GM23338 (cell line): ENCODE measurements around the gene BCL2. TPM values are rescaled to one million over a fixed set of nuclear protein-coding genes. Genes with fewer than 3 reads are reported as not detected.

Experiments used
- ATAC-seq: fragments of 200-7000 bp; cut with Tn5 transposase; 3 replicates; pipeline ENCODE4 v1.9.1; 2020
- DNase-seq: peaks from one replicate; pipeline ENCODE4 v3.0.0-alpha.2; 2015; ENCODE audit warnings: low spot score
- H2AFZ ChIP-seq: fragments of 200-600 bp; sonication (generic); 2 replicates; pipeline ENCODE4 v1.8.0; 2016; ENCODE audit warnings: antibody characterized with exemption, mild to moderate bottlenecking, moderate library complexity
- H3F3A ChIP-seq: fragments of 200-600 bp; sonication (generic); replicated peaks from 2 replicates; pipeline ENCODE4 v1.8.0; 2017; ENCODE audit warnings: antibody characterized with exemption, mixed run types, low read depth
- H3K27ac ChIP-seq: fragments of 200-600 bp; sonication (generic); 2 replicates; pipeline ENCODE4 v1.6.1; 2016; ENCODE audit warnings: low read depth
- H3K27me3 ChIP-seq: fragments of 200-600 bp; sonication (generic); 2 replicates; pipeline ENCODE4 v1.8.0; 2016; ENCODE audit warnings: mild to moderate bottlenecking, mixed run types, moderate library complexity; ENCODE audit not compliant: insufficient read depth
- H3K36me3 ChIP-seq: fragments of 200-600 bp; sonication (generic); 2 replicates; pipeline ENCODE4 v1.8.0; 2016; ENCODE audit warnings: mild to moderate bottlenecking; ENCODE audit not compliant: insufficient read depth
- H3K4me1 ChIP-seq: fragments of 200-600 bp; sonication (generic); 2 replicates; pipeline ENCODE4 v1.8.0; 2016; ENCODE audit warnings: mild to moderate bottlenecking, moderate library complexity; ENCODE audit not compliant: insufficient read depth
- H3K4me2 ChIP-seq: fragments of 200-600 bp; sonication (generic); 2 replicates; pipeline ENCODE4 v1.7.1; 2017; ENCODE audit warnings: mixed run types
- H3K4me3 ChIP-seq: fragments of 200-600 bp; sonication (generic); 2 replicates; pipeline ENCODE4 v1.6.1; 2016; ENCODE audit warnings: mixed run types
- H3K79me2 ChIP-seq: fragments of 200-600 bp; sonication (generic); replicated peaks from 2 replicates; pipeline ENCODE4 v1.8.0; 2017; ENCODE audit warnings: mild to moderate bottlenecking; ENCODE audit not compliant: insufficient read depth
- H3K9me2 ChIP-seq: fragments of 200-600 bp; sonication (generic); 2 replicates; pipeline ENCODE4 v1.8.0; 2017; ENCODE audit not compliant: insufficient read depth
- H4K20me1 ChIP-seq: fragments of 200-600 bp; sonication (generic); replicated peaks from 2 replicates; pipeline ENCODE4 v1.8.0; 2017; ENCODE audit warnings: mild to moderate bottlenecking; ENCODE audit not compliant: insufficient read depth
- H3K27ac Mint-ChIP-seq: 2 replicates; pipeline ENCODE4 v1.8.0; 2020; ENCODE audit warnings: inconsistent platforms, mild to moderate bottlenecking, moderate library complexity, mixed read lengths
- H3K27me3 Mint-ChIP-seq: 3 replicates; pipeline ENCODE4 v1.8.0; 2022; ENCODE audit warnings: low read depth, mild to moderate bottlenecking, moderate library complexity, mixed read lengths, inconsistent platforms; ENCODE audit not compliant: insufficient read depth, poor library complexity
- H3K36me3 Mint-ChIP-seq: 3 replicates; pipeline ENCODE4 v1.8.0; 2021; ENCODE audit warnings: low read depth, mild to moderate bottlenecking, inconsistent platforms, moderate library complexity, mixed read lengths
- H3K4me1 Mint-ChIP-seq: 3 replicates; pipeline ENCODE4 v1.8.0; 2020; ENCODE audit warnings: mild to moderate bottlenecking, inconsistent platforms, mixed read lengths
- H3K4me3 Mint-ChIP-seq: 3 replicates; pipeline ENCODE4 v1.8.0; 2021; ENCODE audit warnings: moderate library complexity, mild to moderate bottlenecking, inconsistent platforms, mixed read lengths
- H3K9me3 Mint-ChIP-seq: 3 replicates; pipeline ENCODE4 v1.8.0; 2020; ENCODE audit warnings: moderate library complexity, mild to moderate bottlenecking, inconsistent platforms, mixed read lengths
- CREB1 ChIP-seq: fragments of 250-450 bp; sonication (Bioruptor Pico); IDR thresholded peaks from 2 replicates; pipeline ENCODE4 v1.5.0; 2020; ENCODE audit warnings: low read depth, mild to moderate bottlenecking, moderate library complexity
- NANOG ChIP-seq: IDR thresholded peaks from 2 replicates; pipeline ENCODE4 v1.6.1; 2016; ENCODE audit warnings: antibody characterized with exemption, borderline replicate concordance
- STAT1 ChIP-seq: IDR thresholded peaks from one replicate; pipeline ENCODE4 v1.6.1; 2016; ENCODE audit warnings: antibody characterized with exemption; ENCODE audit not compliant: unreplicated experiment
- ZNF114 ChIP-seq: fragments of 250-450 bp; sonication (Bioruptor Pico); IDR thresholded peaks from 2 replicates; pipeline ENCODE4 v1.5.0; 2020; ENCODE audit warnings: mild to moderate bottlenecking, moderate library complexity
- polyA plus RNA-seq: library from polyadenylated mRNA; unstranded; fragments of >200 nt; fragmentation: Nextera tagmentation; extraction: Ambion mirVana; gene quantifications from 2 replicates; pipeline ENCODE4 v1.2.1, GENCODE V29; 2016
- total RNA-seq: library from RNA; depleted of rRNA; stranded (reverse); fragments of >200 nt; shearing (Covaris generic); gene quantifications from 2 replicates; pipeline ENCODE4 v1.2.3, GENCODE V29; 2014
- TF ChIP-seq, protein P1 (sequence below): IDR thresholded peaks from one replicate; pipeline ENCODE4 v1.6.1; 2018; ENCODE audit warnings: antibody characterized with exemption; ENCODE audit not compliant: unreplicated experiment
- TF ChIP-seq, protein P2 (sequence below), 2 experiments: fragments of 200-600 bp in 1 of 2; sonication (generic) in 1 of 2; conservative IDR thresholded peaks; 2 replicates each; pipeline versions ENCODE4 v1.5.1 to v1.6.1; 2016 to 2017; ENCODE audit warnings: antibody characterized with exemption in 2 of 2, low read depth in 2 of 2, mild to moderate bottlenecking in 2 of 2, moderate library complexity in 1 of 2
- TF ChIP-seq, protein P3 (sequence below): fragments of 250-450 bp; sonication (Bioruptor Pico); IDR thresholded peaks from 2 replicates; pipeline ENCODE4 v1.5.0; 2020; ENCODE audit warnings: mild to moderate bottlenecking, moderate library complexity

The BCL2 gene
- total and polyA plus RNA-seq, 2 experiments from 2014 or later: 1.2 to 4.0 TPM

DNA sequence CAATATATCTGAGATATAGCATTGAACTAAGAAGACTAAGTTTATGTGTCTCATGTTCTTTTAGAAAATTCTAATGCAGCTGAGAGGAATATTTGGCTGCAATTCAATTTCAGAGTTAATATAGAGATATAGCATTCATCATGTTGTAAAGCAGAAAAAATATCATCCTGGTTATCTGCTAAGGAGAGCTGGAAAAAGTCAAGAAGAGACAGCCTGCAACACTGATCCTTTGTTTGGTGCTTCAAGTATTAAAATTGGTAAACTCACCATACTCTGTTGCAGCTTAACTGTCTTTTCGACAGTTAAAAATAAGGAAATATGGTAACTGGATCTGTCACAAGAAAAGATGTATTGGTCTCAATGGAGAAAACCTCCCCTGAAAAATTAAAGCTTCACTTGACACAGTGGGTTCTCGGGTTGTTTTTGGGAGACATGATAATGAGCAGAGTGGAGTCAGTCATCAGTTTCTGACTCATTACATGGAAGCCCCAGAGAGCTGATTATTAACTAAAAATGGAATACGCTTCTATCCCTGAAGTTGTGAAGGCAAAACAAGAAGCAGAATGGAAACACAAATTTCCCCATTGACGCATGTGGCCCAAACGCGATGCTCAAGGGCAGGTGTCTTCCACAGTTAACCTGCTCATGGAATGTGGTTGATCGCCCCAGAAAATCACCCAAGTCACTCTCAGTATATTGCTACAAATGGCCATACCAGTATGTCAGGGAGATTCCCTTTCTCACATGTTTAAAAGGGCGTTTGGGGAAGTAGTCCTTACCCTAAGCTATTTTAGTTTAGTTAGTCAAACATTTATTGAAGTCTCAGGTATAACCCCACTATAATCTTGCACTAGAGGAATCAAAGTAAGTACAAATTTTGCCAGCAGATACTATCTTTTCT, 8.2 kb downstream of the BCL2 start (continued):
- TF ChIP-seq, protein P1, sequence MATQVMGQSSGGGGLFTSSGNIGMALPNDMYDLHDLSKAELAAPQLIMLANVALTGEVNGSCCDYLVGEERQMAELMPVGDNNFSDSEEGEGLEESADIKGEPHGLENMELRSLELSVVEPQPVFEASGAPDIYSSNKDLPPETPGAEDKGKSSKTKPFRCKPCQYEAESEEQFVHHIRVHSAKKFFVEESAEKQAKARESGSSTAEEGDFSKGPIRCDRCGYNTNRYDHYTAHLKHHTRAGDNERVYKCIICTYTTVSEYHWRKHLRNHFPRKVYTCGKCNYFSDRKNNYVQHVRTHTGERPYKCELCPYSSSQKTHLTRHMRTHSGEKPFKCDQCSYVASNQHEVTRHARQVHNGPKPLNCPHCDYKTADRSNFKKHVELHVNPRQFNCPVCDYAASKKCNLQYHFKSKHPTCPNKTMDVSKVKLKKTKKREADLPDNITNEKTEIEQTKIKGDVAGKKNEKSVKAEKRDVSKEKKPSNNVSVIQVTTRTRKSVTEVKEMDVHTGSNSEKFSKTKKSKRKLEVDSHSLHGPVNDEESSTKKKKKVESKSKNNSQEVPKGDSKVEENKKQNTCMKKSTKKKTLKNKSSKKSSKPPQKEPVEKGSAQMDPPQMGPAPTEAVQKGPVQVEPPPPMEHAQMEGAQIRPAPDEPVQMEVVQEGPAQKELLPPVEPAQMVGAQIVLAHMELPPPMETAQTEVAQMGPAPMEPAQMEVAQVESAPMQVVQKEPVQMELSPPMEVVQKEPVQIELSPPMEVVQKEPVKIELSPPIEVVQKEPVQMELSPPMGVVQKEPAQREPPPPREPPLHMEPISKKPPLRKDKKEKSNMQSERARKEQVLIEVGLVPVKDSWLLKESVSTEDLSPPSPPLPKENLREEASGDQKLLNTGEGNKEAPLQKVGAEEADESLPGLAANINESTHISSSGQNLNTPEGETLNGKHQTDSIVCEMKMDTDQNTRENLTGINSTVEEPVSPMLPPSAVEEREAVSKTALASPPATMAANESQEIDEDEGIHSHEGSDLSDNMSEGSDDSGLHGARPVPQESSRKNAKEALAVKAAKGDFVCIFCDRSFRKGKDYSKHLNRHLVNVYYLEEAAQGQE: no peak
- TF ChIP-seq, protein P2, sequence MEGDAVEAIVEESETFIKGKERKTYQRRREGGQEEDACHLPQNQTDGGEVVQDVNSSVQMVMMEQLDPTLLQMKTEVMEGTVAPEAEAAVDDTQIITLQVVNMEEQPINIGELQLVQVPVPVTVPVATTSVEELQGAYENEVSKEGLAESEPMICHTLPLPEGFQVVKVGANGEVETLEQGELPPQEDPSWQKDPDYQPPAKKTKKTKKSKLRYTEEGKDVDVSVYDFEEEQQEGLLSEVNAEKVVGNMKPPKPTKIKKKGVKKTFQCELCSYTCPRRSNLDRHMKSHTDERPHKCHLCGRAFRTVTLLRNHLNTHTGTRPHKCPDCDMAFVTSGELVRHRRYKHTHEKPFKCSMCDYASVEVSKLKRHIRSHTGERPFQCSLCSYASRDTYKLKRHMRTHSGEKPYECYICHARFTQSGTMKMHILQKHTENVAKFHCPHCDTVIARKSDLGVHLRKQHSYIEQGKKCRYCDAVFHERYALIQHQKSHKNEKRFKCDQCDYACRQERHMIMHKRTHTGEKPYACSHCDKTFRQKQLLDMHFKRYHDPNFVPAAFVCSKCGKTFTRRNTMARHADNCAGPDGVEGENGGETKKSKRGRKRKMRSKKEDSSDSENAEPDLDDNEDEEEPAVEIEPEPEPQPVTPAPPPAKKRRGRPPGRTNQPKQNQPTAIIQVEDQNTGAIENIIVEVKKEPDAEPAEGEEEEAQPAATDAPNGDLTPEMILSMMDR (conservative IDR thresholded peaks at IDR 0.05; ENCODE audit: low read depth in 2 of 2): no peak

DNA sequence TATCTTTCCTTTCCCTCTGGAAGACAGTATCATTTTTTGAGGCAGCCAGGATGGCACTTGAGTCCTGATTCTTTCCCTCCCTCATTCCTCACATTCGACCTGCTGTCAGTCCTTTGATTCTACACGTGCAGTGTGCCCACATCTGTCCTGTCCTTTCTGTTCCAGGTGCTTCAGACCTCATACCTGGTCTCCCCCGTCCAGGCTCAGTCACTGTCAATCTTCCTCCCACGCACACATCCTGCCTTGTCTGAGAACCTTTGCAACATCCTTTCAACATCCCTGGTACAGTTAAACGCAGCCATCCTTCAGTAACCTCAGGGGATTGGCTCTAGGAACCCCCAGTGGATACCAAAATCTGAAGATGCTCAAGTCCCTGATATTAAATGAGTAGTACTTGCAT, 10.1 kb downstream of the BCL2 start:
- Histone ChIP-seq H3F3A (no peaks in the 10 kb centered on the region), H3K9me2 (0 out of 2 replicates have a peak, but pooled peaks cover 4% of the 10 kb centered on the region), H3K4me1 (no peaks in the 10 kb centered on the region), H3K4me3 (no peak overlapping the region), H3K27ac (no peak overlapping the region), H3K27me3 (no peaks in the 10 kb centered on the region), H3K36me3 (no peaks in the 10 kb centered on the region), H2AFZ (no peak overlapping the region), H4K20me1 (no peaks in the 10 kb centered on the region), H3K79me2 (no peaks in the 10 kb centered on the region), H3K4me2 (no peak overlapping the region)
- H3K9me3 Mint-ChIP-seq: no peaks in the 10 kb centered on the region
- H3K27me3 Mint-ChIP-seq: no peaks in the 10 kb centered on the region
- ATAC-seq: no peak
- H3K36me3 Mint-ChIP-seq: no peaks in the 10 kb centered on the region
- no peak overlapping the region for H3K27ac Mint-ChIP-seq
- no peak overlapping the region for H3K4me3 Mint-ChIP-seq
- peaks cover 2% of the 10 kb centered on the region; the same call in 1 of the 3 replicates for H3K4me1 Mint-ChIP-seq
- DNase-seq: no peak
- no peak for TF ChIP-seq ZNF114
- no peak for TF ChIP-seq CREB1 (CRISPR knock-in tag)
- TF ChIP-seq, protein P1: no peak
- no peak for TF ChIP-seq NANOG
- no peak for TF ChIP-seq STAT1
- TF ChIP-seq, protein P3, sequence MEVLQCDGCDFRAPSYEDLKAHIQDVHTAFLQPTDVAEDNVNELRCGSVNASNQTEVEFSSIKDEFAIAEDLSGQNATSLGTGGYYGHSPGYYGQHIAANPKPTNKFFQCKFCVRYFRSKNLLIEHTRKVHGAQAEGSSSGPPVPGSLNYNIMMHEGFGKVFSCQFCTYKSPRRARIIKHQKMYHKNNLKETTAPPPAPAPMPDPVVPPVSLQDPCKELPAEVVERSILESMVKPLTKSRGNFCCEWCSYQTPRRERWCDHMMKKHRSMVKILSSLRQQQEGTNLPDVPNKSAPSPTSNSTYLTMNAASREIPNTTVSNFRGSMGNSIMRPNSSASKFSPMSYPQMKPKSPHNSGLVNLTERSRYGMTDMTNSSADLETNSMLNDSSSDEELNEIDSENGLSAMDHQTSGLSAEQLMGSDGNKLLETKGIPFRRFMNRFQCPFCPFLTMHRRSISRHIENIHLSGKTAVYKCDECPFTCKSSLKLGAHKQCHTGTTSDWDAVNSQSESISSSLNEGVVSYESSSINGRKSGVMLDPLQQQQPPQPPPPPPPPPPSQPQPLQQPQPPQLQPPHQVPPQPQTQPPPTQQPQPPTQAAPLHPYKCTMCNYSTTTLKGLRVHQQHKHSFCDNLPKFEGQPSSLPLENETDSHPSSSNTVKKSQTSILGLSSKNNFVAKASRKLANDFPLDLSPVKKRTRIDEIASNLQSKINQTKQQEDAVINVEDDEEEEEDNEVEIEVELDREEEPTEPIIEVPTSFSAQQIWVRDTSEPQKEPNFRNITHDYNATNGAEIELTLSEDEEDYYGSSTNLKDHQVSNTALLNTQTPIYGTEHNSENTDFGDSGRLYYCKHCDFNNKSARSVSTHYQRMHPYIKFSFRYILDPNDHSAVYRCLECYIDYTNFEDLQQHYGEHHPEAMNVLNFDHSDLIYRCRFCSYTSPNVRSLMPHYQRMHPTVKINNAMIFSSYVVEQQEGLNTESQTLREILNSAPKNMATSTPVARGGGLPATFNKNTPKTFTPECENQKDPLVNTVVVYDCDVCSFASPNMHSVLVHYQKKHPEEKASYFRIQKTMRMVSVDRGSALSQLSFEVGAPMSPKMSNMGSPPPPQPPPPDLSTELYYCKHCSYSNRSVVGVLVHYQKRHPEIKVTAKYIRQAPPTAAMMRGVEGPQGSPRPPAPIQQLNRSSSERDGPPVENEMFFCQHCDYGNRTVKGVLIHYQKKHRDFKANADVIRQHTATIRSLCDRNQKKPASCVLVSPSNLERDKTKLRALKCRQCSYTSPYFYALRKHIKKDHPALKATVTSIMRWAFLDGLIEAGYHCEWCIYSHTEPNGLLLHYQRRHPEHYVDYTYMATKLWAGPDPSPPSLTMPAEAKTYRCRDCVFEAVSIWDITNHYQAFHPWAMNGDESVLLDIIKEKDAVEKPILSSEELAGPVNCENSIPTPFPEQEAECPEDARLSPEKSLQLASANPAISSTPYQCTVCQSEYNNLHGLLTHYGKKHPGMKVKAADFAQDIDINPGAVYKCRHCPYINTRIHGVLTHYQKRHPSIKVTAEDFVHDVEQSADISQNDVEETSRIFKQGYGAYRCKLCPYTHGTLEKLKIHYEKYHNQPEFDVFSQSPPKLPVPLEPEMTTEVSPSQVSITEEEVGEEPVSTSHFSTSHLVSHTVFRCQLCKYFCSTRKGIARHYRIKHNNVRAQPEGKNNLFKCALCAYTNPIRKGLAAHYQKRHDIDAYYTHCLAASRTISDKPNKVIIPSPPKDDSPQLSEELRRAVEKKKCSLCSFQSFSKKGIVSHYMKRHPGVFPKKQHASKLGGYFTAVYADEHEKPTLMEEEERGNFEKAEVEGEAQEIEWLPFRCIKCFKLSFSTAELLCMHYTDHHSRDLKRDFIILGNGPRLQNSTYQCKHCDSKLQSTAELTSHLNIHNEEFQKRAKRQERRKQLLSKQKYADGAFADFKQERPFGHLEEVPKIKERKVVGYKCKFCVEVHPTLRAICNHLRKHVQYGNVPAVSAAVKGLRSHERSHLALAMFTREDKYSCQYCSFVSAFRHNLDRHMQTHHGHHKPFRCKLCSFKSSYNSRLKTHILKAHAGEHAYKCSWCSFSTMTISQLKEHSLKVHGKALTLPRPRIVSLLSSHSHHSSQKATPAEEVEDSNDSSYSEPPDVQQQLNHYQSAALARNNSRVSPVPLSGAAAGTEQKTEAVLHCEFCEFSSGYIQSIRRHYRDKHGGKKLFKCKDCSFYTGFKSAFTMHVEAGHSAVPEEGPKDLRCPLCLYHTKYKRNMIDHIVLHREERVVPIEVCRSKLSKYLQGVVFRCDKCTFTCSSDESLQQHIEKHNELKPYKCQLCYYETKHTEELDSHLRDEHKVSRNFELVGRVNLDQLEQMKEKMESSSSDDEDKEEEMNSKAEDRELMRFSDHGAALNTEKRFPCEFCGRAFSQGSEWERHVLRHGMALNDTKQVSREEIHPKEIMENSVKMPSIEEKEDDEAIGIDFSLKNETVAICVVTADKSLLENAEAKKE: no peak
